Astrocyte of the cerebellum (primary cell): Measurements from ENCODE around the gene FIBCD1.

Experiments used
- DNase-seq: peaks from one replicate; pipeline ENCODE4 v3.0.0-alpha.2; 2011; ENCODE audit warnings: low read depth
- H3K4me3 ChIP-seq: 2 replicates; pipeline ENCODE4 v1.5.1; 2011; ENCODE audit warnings: mild to moderate bottlenecking, low read depth, low read length, moderate library complexity
- CTCF ChIP-seq: IDR thresholded peaks from 2 replicates; pipeline ENCODE4 v1.5.1; 2012; ENCODE audit warnings: low read length, low read depth, moderate library complexity, mild to moderate bottlenecking; ENCODE audit errors: missing control alignments
- in situ Hi-C: cut with HindIII; loops from 2 replicates; pipeline ENCODE4 v1.10.0; 2017; ENCODE audit warnings: low sequenced_read_pairs

Gene FIBCD1

GRCh38 chr9:130918101-130918825, 20.8 kb downstream of the FIBCD1 start:
- DNase-seq = no peak
- no peak overlapping the region for H3K4me3 ChIP-seq
- in situ Hi-C loops = no loop called here
- no peak for TF ChIP-seq CTCF

DNA sequence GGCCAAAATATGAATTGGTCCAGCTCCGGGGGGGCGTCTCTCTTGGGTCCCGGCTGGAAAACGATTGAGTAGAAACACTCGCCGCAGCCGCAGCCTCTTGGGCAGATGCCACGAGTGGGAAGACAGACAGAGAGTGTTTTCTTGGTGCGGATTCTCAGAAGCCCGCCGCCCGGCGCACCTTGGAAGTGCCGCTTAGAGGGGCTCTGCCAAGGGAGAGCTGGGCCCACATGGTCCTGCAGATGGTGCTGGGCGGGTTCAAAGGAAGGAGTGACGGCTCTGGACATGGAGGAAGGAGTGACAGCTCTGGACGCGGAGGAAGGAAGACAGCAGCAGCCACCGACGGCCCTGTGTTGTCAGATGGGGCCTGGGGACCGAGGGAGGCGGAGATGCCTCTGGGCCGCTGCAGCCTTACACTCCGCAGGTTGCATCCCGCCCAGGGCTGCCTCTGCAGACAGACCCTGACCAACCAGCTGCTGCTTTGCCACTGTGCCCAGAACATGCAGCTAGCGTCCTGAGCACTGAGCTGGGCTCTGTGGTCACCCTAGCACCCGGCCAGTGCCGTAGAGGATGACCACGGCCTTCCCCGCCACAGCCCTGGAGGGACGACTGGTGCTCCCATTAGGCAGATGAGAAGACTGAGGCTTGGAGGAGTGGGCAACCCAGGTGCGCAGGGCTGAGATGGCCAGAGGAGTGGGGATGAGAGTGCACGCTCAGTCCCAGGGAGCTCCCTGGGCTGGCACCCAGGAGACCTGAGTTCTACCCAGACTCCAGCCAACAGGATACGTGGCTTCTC, 21.7 kb downstream of the FIBCD1 start:
- no peak for TF ChIP-seq CTCF
- DNase-seq = no peak
- in situ Hi-C loops = no loop called here
- no peak overlapping the region for H3K4me3 ChIP-seq

GRCh38 chr9:130915096-130915447, 24.0 kb downstream of the FIBCD1 start:
- no peak for TF ChIP-seq CTCF
- in situ Hi-C loops = no loop called here
- H3K4me3 ChIP-seq = no peak overlapping the region
- no peak for DNase-seq

- no peak for DNase-seq
- in situ Hi-C loops = no loop called here
- TF ChIP-seq CTCF = no peak
- no peak overlapping the region for H3K4me3 ChIP-seq
Measured at GRCh38 chr9:130914417-130915095, 24.5 kb downstream of the FIBCD1 start.

DNA sequence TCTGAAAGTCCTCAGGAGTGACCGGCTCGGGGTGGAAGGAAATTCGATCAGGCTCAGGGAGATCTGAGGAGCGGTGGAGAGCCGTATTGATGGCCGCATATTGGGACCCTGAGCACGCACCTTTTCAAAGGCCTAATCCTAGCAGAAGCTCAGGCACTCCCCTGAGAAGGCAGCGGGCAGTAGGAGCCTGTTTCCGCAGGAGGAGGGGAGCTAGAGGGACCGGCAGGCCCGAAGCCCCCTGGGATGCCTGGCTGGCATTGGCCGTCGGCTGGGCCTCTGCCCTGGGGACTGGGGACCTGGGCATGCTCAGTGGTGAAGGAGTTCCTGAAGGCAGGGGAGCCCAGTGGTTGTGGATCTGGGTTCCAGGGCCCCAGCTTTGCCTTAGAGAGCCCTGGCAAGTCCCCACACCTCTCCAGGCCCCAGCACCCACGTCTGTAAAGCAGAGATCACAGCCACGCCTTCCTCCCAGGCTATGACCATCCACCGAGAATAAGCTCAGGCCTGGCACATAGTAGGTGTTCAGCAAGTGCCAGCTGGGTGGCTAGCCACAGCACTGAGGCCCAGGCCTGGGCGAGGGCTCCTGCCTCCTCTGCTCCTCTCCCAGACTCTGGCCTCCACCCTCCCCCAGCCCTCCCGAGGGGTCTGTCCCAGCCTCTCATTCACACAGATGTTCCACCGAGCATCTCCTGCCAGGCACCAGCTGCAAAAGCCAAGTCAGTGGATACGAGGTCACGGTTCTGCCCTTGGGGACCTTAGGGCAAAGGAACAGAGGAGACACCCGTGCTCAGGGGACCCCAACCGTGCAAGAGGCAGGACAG, 25.2 kb downstream of the FIBCD1 start:
- in situ Hi-C loops = no loop called here
- no peak for TF ChIP-seq CTCF
- DNase-seq = no peak
- H3K4me3 ChIP-seq = no peak overlapping the region
